HEK293T (cell line): ENCODE measurements around the gene ANKS6.

Experiments
- BHLHE40 ChIP-seq: fragments of 450-650 bp; IDR thresholded peaks from 2 replicates; pipeline ENCODE4 v1.6.1; 2016; ENCODE audit warnings: mild to moderate bottlenecking, moderate library complexity, borderline replicate concordance
- CTBP1 ChIP-seq: fragments of 450-650 bp; IDR thresholded peaks from 2 replicates; pipeline ENCODE4 v1.6.1; 2016; ENCODE audit warnings: borderline replicate concordance
- ELF4 ChIP-seq: fragments of 450-650 bp; IDR thresholded peaks from 2 replicates; pipeline ENCODE4 v1.6.1; 2017; ENCODE audit warnings: antibody characterized with exemption
- FOXA1 ChIP-seq: fragments of 450-650 bp; IDR thresholded peaks from 2 replicates; pipeline ENCODE4 v1.6.1; 2016; ENCODE audit warnings: mild to moderate bottlenecking
- FOXK2 ChIP-seq: fragments of 450-650 bp; IDR thresholded peaks from 2 replicates; pipeline ENCODE4 v1.6.1; 2016; ENCODE audit warnings: mild to moderate bottlenecking
- FOXM1 ChIP-seq: fragments of 450-650 bp; IDR thresholded peaks from 2 replicates; pipeline ENCODE4 v1.6.1; 2017; ENCODE audit warnings: mild to moderate bottlenecking, borderline replicate concordance
- HDGF ChIP-seq: fragments of 450-650 bp; IDR thresholded peaks from 2 replicates; pipeline ENCODE4 v1.6.1; 2017; ENCODE audit warnings: antibody characterized with exemption, borderline replicate concordance
- L3MBTL2 ChIP-seq: fragments of 450-650 bp; conservative IDR thresholded peaks from 2 replicates; pipeline ENCODE4 v1.6.1; 2016; ENCODE audit warnings: mild to moderate bottlenecking
- LEF1 ChIP-seq: fragments of 450-650 bp; IDR thresholded peaks from 2 replicates; pipeline ENCODE4 v1.6.1; 2017; ENCODE audit warnings: mild to moderate bottlenecking, borderline replicate concordance
- NFRKB ChIP-seq: fragments of 450-650 bp; IDR thresholded peaks from 2 replicates; pipeline ENCODE4 v1.6.1; 2016; ENCODE audit warnings: mild to moderate bottlenecking, moderate library complexity
- SP1 ChIP-seq: fragments of 450-650 bp; IDR thresholded peaks from 2 replicates; pipeline ENCODE4 v1.6.1; 2017
- TARDBP ChIP-seq: fragments of 450-650 bp; IDR thresholded peaks from 2 replicates; pipeline ENCODE4 v1.6.1; 2016
- ZNF384 ChIP-seq: fragments of 450-650 bp; IDR thresholded peaks from 2 replicates; pipeline ENCODE4 v1.6.1; 2016
- TF ChIP-seq, protein P1 (sequence below): fragments of 450-650 bp; IDR thresholded peaks from 2 replicates; pipeline ENCODE4 v1.6.1; 2016

DNA sequence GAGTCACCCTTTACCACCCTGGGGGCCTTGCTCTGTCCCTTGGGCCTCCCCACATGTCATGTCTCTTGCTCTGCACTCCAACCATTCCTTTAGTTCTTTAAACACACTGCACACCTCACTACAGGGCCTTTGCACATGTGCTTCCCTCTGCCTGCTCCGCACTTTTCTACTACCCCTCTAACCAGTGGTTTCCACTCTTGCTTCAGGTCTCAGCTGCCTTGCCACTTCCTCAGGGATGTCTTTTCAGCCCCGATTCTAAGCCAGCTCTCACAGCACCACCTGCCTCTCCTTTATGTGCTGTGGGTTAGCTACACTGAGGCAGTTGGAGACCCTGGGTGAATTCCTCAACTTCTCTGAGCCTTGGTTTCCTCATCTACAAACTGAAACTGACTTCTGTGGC, 53.0 kb downstream of the ANKS6 start:
- TF ChIP-seq, protein P1, sequence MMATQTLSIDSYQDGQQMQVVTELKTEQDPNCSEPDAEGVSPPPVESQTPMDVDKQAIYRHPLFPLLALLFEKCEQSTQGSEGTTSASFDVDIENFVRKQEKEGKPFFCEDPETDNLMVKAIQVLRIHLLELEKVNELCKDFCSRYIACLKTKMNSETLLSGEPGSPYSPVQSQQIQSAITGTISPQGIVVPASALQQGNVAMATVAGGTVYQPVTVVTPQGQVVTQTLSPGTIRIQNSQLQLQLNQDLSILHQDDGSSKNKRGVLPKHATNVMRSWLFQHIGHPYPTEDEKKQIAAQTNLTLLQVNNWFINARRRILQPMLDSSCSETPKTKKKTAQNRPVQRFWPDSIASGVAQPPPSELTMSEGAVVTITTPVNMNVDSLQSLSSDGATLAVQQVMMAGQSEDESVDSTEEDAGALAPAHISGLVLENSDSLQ, result no peak
- TF ChIP-seq BHLHE40 (no peak), ELF4 (no peak), ZNF384 (no peak), LEF1 (no peak), HDGF (no peak), FOXA1 (no peak), CTBP1 (no peak), FOXK2 (no peak), TARDBP (no peak), SP1 (no peak), L3MBTL2 (no peak), NFRKB (no peak), FOXM1 (no peak)
